ENCODE measurements around the gene UNK.
"Not testable (repeated sequence)": the region's sequence is repeated elsewhere in the genome, so short reads cannot be mapped to it uniquely, and the experiment has no call there.

UNK gene

GRCh38 chr17:75869282-75870141 lies 84.9 kb downstream of the UNK start:
- no peak for TF ChIP-seq CTCF (IDR thresholded peaks at IDR 0.05; ENCODE audit: low read depth, low read length)
- DNase-seq (ENCODE audit: extremely low read depth, low read depth), result no peak

- not testable (repeated sequence) for DNase-seq (ENCODE audit: extremely low read depth, low read depth)
Measured at GRCh38 chr17:75870228-75870627, 85.6 kb downstream of the UNK start.

GRCh38 chr17:75872434-75873351 lies 88.1 kb downstream of the UNK start:
- peak; percentile 59 for DNase-seq (ENCODE audit: extremely low read depth, low read depth)
- no peak for TF ChIP-seq CTCF (IDR thresholded peaks at IDR 0.05; ENCODE audit: low read depth, low read length)

GRCh38 chr17:75873587-75874322 lies 89.1 kb downstream of the UNK start:
- no peak for TF ChIP-seq CTCF (IDR thresholded peaks at IDR 0.05; ENCODE audit: low read depth, low read length)
- no peak for DNase-seq (ENCODE audit: extremely low read depth, low read depth)

GRCh38 chr17:75874323-75875181 lies 89.9 kb downstream of the UNK start:
- DNase-seq (ENCODE audit: extremely low read depth, low read depth), result no peak
- no peak for TF ChIP-seq CTCF (IDR thresholded peaks at IDR 0.05; ENCODE audit: low read depth, low read length)

Measured in AG09319 (cell line).